HFF-Myc (cell line): ENCODE data around the gene CREB3L2.
A peak's percentile ranks its signal among the peaks of the same experiment; 100 is the strongest.

Source experiments
- DNase-seq: peaks from one replicate; pipeline ENCODE4 v3.0.0-alpha.2; 2011; ENCODE audit warnings: low read depth; ENCODE audit errors: extremely low read depth
- H3K4me3 ChIP-seq: replicated peaks from 2 replicates; pipeline ENCODE4 v1.5.1; 2011; ENCODE audit warnings: low read depth, mild to moderate bottlenecking, control low read depth, low read length
- TF ChIP-seq, protein P1 (sequence below): IDR thresholded peaks from 2 replicates; pipeline ENCODE4 v1.5.1; 2012; ENCODE audit warnings: mild to moderate bottlenecking, low read depth, low read length, control low read depth; ENCODE audit errors: missing control alignments

CREB3L2 gene

DNA sequence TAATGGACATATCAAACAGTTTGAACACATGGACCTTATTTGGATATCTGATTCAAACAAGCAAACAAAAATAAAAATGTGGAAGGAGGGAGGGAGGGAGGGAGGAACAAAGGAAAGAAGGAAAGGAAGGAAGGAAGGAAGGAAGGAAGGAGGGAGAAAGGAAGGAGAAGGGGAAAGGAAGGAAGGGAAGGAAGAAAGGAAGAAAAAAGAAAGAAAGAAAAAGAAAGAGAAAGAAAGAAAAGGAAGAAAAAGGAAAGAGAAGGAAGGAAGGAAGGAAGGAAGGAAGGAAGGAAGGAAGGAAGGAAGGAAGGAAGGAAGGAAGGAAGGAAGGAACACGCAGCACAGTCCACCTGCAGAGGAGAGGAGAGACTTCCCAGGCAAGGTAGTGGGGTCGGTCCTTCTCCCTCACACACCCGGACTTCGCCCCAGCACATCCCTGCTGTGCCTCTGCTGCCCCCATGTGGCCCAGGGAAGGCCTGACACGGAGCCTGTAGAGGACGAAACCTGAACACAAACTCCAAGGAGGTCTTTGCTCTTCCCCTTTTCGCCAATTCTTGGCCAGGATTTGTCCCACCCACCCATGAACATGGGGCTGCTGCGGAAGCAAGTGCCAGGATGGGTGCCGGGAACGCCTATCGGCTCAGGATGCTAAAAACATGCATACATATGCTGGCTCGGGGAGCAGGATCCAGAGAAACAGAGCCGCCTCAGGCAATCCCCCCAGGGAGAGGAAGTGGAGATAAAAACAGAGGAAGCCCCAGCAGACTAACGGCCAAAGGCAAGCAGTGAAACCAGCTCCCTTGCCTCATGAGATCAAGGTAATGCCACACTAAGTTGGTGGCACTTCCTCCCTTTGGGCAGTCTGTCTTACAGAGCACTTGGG, 102.8 kb downstream of the CREB3L2 start:
- no peak for DNase-seq
- TF ChIP-seq, protein P1, sequence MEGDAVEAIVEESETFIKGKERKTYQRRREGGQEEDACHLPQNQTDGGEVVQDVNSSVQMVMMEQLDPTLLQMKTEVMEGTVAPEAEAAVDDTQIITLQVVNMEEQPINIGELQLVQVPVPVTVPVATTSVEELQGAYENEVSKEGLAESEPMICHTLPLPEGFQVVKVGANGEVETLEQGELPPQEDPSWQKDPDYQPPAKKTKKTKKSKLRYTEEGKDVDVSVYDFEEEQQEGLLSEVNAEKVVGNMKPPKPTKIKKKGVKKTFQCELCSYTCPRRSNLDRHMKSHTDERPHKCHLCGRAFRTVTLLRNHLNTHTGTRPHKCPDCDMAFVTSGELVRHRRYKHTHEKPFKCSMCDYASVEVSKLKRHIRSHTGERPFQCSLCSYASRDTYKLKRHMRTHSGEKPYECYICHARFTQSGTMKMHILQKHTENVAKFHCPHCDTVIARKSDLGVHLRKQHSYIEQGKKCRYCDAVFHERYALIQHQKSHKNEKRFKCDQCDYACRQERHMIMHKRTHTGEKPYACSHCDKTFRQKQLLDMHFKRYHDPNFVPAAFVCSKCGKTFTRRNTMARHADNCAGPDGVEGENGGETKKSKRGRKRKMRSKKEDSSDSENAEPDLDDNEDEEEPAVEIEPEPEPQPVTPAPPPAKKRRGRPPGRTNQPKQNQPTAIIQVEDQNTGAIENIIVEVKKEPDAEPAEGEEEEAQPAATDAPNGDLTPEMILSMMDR = peak; percentile 98
- no peak overlapping the region for H3K4me3 ChIP-seq

DNA sequence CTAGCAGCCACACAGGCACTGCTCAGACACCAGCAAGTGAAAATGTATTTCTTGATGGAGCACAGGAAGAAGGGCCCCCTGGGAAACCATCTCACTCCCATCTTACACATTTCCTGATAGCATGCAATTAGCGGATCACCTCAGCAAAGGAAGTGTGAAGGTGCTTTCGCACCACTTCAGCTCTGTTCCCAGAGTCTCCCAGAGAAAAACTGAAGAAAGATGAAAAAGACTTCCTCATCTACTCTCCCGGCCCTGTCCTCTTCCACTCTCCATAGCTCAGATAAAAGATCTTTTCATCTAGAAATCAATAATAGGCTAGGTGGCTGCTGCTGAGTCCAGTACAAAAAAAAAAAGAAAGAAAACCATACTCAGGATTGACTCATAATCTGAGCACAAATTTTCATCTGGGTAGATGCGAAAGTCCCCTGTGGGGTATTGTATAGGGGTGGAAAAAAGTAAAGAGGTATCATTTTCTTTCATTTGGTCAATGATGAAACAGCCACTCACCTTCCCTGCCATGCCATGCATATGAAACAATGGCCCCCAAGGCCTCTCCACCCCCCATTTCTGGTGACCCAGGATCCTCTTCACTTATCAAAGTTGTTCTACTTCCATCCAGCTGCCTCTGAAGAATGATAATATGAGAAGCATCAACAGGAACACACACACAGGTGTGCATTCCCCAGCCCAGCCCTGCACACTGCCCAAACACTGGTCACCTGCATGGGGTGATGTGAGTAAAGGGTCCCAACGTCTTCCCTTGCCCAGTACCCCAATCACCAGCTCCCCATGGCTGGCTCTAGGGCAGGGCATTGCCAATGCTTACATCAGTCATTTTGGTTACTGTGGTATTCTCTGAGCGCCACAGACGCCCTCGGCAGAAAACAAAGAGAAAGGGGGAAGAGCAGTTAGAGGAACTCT, 106.3 kb downstream of the CREB3L2 start:
- DNase-seq = no peak
- TF ChIP-seq, protein P1 = no peak
- no peak overlapping the region for H3K4me3 ChIP-seq

DNA sequence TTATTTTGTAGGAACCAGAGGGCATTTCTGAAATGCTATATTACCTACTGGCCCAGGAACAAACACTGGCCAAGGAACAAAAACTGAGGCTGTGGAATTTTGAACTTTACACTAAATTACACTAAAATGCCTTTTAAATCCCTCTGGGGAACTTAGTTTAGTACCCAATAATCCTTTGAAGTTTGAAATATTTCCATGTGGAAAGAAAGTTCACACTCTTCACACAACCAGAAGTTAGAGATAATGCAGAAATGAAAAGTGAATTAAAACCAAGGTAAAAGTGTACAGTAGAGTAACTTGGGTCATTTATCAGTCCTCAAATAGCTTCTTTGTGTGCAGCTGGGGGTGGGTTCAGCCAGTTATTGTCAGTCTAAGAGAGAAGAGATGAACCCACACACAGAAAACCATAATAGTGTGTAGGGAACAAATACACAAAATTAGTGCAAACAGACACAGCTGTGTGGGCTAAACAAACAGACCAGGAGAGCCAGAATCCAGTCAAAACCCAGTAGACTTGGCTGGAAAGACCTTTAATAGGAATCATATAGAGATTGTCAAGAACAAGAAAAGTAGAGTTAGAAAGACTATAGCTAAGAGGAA, 108.6 kb downstream of the CREB3L2 start:
- no peak for DNase-seq
- TF ChIP-seq, protein P1 = no peak
- no peak overlapping the region for H3K4me3 ChIP-seq

DNA sequence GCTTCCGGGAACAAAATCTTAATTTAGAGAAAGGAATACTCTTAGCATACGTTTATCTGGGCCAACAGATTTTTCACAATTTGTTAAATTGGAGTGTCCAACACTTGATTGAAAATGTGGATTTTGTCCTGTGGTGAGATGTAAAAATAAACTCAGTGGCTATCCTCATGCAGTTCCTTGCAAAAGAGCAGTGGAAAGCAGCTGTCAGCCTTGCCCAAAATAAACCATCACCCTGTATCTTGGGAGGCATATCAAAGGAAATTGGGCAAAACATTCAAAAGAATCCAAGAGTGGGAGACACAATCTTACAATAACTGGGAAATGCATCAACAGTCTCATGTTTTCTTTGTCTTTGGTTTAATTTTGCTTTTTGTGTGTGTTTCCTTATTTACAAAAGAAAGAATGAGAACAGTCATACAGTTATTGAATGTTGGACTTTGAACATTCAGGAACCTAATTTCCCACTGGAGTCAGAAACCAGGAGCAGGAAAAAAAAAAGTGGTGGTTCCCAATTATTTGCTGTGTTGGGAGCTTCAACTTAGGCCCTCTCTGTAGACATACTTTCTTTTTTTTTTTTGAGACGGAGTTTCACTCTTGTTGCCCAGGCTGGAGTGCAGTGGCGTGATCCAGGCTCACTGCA, 110.8 kb downstream of the CREB3L2 start:
- no peak overlapping the region for H3K4me3 ChIP-seq
- TF ChIP-seq, protein P1 = no peak

DNA sequence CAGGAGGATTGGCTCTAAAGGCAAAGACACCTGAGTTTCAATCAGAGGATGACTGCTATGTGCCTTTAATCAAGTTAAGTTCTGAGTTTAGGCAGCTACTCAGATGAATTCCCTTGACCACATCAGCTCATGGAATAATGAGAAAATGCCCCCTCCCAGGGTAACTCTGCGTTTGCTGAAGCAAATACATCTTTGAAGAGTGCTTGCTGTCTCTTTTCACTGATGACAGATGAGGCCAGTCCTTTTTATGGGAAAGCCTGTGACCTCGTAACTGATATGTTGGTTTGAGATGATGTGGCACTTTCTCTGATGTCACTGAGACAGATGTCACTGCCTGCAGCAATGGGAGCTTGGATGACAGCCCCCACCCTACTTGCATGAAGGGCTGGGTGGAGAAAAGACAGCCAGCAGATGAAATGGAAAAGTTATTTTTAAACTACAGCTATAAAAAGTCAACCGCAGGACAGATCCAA, 111.4 kb downstream of the CREB3L2 start:
- no peak overlapping the region for H3K4me3 ChIP-seq
- TF ChIP-seq, protein P1 = no peak
- DNase-seq = no peak

More for the DNA sequence above, 110.8 kb downstream of the CREB3L2 start:
- DNase-seq = no peak

DNA sequence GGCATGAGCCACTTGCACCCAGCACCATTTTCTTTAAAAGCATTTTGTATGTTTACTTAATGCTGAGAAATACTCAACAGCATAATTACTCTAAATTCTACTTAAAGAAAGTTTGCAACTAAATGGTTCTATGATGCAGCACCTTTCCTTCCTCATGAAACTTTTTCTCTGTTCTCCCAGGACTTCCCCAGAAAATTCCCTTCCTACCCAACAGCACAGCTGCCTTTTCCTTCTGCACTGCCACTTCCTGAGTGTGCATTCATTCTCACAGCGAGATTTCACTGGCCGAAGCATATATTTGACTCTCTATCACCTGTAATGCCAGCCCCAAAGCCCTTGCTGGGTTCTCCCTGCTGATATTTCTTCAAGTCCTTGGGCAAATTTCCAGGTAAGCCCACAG, 113.6 kb downstream of the CREB3L2 start:
- no peak overlapping the region for H3K4me3 ChIP-seq
- TF ChIP-seq, protein P1 = no peak
- no peak for DNase-seq
